GM19468 (cell line): ENCODE data around the gene EYA2.

Source experiments
- ATAC-seq: cut with Tn5 transposase; IDR thresholded peaks from one replicate; pipeline ENCODE4 v1.9.1; 2021; ENCODE audit warnings: mild to moderate bottlenecking, moderate library complexity, moderate number of reproducible peaks; ENCODE audit not compliant: unreplicated experiment; ENCODE audit errors: extremely low read depth

Gene EYA2

GRCh38 chr20:46973766-46974165, 79.1 kb downstream of the EYA2 start:
- ATAC-seq = no peak

- ATAC-seq = no peak
These were observed 80.2 kb downstream of the EYA2 start for GRCh38 chr20:46974669-46975434.

GRCh38 chr20:46975976-46976375, 81.3 kb downstream of the EYA2 start:
- ATAC-seq = no peak

GRCh38 chr20:46977204-46977603, 82.6 kb downstream of the EYA2 start:
- ATAC-seq = no peak

- ATAC-seq = no peak
These were observed 83.4 kb downstream of the EYA2 start for GRCh38 chr20:46977909-46978588.

GRCh38 chr20:46978951-46979491, 84.4 kb downstream of the EYA2 start:
- no peak for ATAC-seq

GRCh38 chr20:46979603-46980241, 85.1 kb downstream of the EYA2 start:
- ATAC-seq = no peak

- no peak for ATAC-seq
These were observed 86.5 kb downstream of the EYA2 start for GRCh38 chr20:46981184-46981583.

- ATAC-seq = no peak
These were observed 88.8 kb downstream of the EYA2 start for GRCh38 chr20:46983466-46983865.

GRCh38 chr20:46984405-46984804, 89.8 kb downstream of the EYA2 start:
- no peak for ATAC-seq

GRCh38 chr20:46985250-46985649, 90.6 kb downstream of the EYA2 start:
- no peak for ATAC-seq

GRCh38 chr20:46985671-46986070, 91.0 kb downstream of the EYA2 start:
- no peak for ATAC-seq

GRCh38 chr20:46987001-46987400, 92.4 kb downstream of the EYA2 start:
- ATAC-seq = no peak

GRCh38 chr20:46990017-46990595, 95.5 kb downstream of the EYA2 start:
- ATAC-seq = no peak

- no peak for ATAC-seq
These were observed 96.0 kb downstream of the EYA2 start for GRCh38 chr20:46990596-46991104.

GRCh38 chr20:46991168-46991567, 96.5 kb downstream of the EYA2 start:
- no peak for ATAC-seq

- ATAC-seq = no peak
These were observed 97.4 kb downstream of the EYA2 start for GRCh38 chr20:46991880-46992639.

GRCh38 chr20:46992640-46993035, 98.0 kb downstream of the EYA2 start:
- ATAC-seq = no peak

GRCh38 chr20:46993465-46994095, 98.9 kb downstream of the EYA2 start:
- ATAC-seq = no peak
